GM21529 (cell line): ENCODE data around the gene RAVER2.
"Not testable (repeated sequence)": the region's sequence is repeated elsewhere in the genome, so short reads cannot be mapped to it uniquely, and the experiment has no call there.

Source experiments
- ATAC-seq: cut with Tn5 transposase; IDR thresholded peaks from one replicate; pipeline ENCODE4 v1.9.1; 2021; ENCODE audit not compliant: unreplicated experiment

RAVER2 gene

GRCh38 chr1:64748222-64748621 lies 3.3 kb downstream of the RAVER2 start:
- ATAC-seq: no peak

- no peak for ATAC-seq
Measured at GRCh38 chr1:64748706-64749105, 3.8 kb downstream of the RAVER2 start.

GRCh38 chr1:64750092-64750491 lies 5.2 kb downstream of the RAVER2 start:
- ATAC-seq: no peak

GRCh38 chr1:64750875-64751274 lies 6.0 kb downstream of the RAVER2 start:
- ATAC-seq: no peak

- ATAC-seq: no peak
Measured at GRCh38 chr1:64754173-64754572, 9.3 kb downstream of the RAVER2 start.

- ATAC-seq: no peak
Measured at GRCh38 chr1:64755361-64755760, 10.5 kb downstream of the RAVER2 start.

GRCh38 chr1:64756770-64757169 lies 11.9 kb downstream of the RAVER2 start:
- ATAC-seq: no peak

GRCh38 chr1:64757213-64757612 lies 12.3 kb downstream of the RAVER2 start:
- no peak for ATAC-seq

GRCh38 chr1:64758233-64758632 lies 13.4 kb downstream of the RAVER2 start:
- ATAC-seq: no peak

- no peak for ATAC-seq
Measured at GRCh38 chr1:64759968-64760367, 15.1 kb downstream of the RAVER2 start.

GRCh38 chr1:64765012-64765411 lies 20.1 kb downstream of the RAVER2 start:
- ATAC-seq: no peak

- ATAC-seq: no peak
Measured at GRCh38 chr1:64765826-64766225, 21.0 kb downstream of the RAVER2 start.

- ATAC-seq: no peak
Measured at GRCh38 chr1:64766429-64766828, 21.6 kb downstream of the RAVER2 start.

- ATAC-seq: no peak
Measured at GRCh38 chr1:64769482-64769881, 24.6 kb downstream of the RAVER2 start.

GRCh38 chr1:64769971-64770370 lies 25.1 kb downstream of the RAVER2 start:
- no peak for ATAC-seq

- not testable (repeated sequence) for ATAC-seq
Measured at GRCh38 chr1:64773306-64773705, 28.4 kb downstream of the RAVER2 start.

- ATAC-seq: no peak
Measured at GRCh38 chr1:64775113-64775512, 30.2 kb downstream of the RAVER2 start.

GRCh38 chr1:64782044-64782443 lies 37.2 kb downstream of the RAVER2 start:
- ATAC-seq: not testable (repeated sequence)

GRCh38 chr1:64782848-64783247 lies 38.0 kb downstream of the RAVER2 start:
- not testable (repeated sequence) for ATAC-seq

- no peak for ATAC-seq
Measured at GRCh38 chr1:64790832-64791487, 46.1 kb downstream of the RAVER2 start.

- ATAC-seq: no peak
Measured at GRCh38 chr1:64798872-64799271, 54.0 kb downstream of the RAVER2 start.

- ATAC-seq: no peak
Measured at GRCh38 chr1:64801851-64802523, 57.1 kb downstream of the RAVER2 start.

GRCh38 chr1:64809309-64809708 lies 64.4 kb downstream of the RAVER2 start:
- no peak for ATAC-seq
